HG02970 (cell line): ENCODE measurements around the gene HK2.
"Not testable (repeated sequence)": the region's sequence is repeated elsewhere in the genome, so short reads cannot be mapped to it uniquely, and the experiment has no call there.

Experiments
- ATAC-seq: cut with Tn5 transposase; IDR thresholded peaks from one replicate; pipeline ENCODE4 v1.9.1; 2021; ENCODE audit warnings: mild to moderate bottlenecking, moderate library complexity, moderate number of reproducible peaks; ENCODE audit not compliant: unreplicated experiment, low FRiP score

Gene HK2

GRCh38 chr2:74834792-74835755 lies 1.1 kb downstream of the HK2 start:
- ATAC-seq: peak; percentile 45

DNA sequence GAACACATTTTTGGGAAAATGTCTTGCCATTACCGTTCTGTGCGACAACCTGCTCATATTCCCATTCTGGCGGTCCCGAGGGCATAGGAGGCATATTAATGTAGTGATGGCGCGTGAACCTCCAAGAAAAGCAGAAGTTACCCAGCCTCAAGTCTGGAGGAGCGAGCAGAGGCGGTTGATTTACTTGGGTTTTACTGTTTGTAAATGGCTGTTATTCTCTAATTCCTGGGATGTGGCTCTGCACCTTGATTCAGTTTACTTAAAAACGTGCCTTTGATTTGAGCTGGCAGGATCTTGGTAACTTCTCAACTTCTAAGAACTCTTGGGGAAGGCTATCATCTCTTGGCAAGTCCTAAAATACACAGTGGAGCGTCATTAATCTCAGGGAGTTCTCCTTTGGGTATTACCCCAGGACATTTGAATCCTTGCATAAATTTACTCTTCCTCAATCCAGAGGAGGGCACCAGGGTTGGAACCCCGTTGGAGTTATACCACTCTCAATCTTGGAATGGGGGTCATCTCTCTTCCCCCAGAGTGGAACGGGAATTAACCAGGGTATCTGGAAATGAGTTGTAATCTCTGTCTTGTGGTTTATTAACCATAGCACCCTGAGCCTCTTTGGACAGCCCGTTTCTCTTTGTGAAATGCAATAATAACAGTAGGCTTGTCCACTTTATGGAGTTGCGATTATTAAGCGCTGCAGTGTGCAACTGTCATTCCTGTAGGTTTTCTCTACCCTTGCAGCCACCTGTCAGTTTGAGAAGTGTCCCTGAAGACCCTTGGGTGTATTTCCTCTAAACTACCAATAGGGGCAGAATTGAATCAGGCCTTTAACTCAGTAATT lies 2.1 kb downstream of the HK2 start:
- ATAC-seq: no peak

DNA sequence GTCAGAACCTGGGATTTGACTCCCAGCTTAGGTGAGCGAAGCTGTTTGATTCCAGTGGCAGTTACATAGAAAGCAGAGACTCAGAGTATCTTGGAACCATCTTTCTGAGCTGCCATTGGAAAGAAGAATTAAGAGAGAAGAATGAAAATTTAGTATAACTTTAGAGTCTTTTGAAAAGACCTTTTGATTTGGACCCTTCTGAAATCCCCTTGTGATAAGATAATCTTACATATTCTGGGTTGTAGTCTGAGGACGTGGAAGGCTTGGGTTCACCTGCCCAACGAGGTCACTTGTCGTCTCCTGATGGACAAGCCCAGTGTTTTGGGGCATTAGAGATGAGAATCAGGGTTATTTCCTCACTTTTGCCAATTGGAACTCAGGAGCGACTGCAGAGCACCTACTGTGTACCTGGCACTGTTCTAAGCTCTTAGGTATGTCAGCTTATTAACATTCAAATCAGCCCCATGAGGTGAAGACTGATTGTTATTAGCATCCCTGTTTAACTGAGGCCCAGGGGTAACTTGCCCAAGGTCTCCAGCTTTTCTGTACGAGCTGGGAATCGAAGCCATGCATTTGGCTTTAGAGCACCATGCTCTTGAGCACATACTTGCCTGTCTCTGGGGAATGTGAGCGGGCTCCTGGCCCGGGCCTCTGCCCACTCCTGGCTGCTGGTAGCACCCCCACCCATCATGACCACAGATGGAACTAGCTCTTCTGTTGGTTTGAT lies 2.9 kb downstream of the HK2 start:
- no peak for ATAC-seq

DNA sequence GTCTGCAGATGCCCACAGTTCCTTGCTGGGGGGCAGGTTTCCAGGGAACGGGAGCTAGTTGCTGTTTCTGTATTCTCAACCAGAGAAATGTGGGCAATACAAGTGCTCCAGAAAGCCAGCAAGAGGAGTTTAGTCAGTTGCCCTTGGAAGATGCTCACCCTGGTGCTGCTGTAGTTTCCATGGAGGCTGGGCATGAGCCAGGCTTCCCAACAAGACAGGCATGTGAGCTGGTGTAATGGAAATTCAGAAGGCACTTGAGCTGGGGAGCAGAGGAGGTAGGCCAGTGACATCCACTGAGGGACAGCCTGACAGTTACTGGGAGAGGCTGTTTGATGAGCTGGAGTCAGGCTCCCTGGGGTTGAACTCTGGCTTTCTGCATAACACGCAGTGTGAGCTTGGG lies 7.7 kb downstream of the HK2 start:
- no peak for ATAC-seq

DNA sequence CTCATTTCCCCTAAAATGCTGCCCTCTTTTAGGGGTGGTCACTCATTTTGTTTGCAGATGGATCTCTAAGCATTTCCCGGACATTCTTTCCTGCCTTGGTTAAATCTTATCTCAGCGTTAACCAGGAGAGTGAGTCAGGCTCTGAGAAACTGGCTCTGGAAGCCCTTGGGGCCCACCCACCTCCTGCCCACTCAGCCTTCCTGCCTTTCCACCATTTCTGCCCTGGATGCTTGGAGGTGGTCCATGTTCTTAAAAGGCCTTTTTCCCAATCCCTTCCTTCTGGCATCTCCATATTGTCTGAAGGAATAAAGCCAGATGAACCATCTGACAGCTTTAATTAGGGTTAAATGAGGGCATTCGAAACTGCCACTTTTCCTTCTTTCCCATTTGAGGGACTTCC lies 9.5 kb downstream of the HK2 start:
- ATAC-seq: no peak

DNA sequence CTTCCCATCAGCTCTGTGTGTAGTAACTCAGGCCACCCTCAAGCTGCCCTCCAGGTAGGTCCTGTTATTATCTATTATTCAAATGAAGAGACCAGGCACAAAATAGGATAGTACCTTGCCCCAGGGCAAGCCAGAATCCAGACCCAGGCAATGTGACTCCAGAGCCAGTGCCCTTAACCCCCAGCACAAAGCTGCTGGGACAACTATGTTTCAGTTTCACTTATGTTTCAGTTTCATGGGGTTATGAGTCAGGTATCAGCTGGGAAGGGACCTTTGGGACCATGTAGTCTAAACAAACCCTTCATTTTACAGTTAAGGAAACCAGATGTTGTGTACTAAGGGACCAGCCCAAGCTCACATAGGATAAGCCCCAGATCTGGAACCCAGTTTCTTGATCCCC lies 10.0 kb downstream of the HK2 start:
- peak; percentile 80 for ATAC-seq

GRCh38 chr2:74844752-74845151 lies 10.8 kb downstream of the HK2 start:
- ATAC-seq: no peak

DNA sequence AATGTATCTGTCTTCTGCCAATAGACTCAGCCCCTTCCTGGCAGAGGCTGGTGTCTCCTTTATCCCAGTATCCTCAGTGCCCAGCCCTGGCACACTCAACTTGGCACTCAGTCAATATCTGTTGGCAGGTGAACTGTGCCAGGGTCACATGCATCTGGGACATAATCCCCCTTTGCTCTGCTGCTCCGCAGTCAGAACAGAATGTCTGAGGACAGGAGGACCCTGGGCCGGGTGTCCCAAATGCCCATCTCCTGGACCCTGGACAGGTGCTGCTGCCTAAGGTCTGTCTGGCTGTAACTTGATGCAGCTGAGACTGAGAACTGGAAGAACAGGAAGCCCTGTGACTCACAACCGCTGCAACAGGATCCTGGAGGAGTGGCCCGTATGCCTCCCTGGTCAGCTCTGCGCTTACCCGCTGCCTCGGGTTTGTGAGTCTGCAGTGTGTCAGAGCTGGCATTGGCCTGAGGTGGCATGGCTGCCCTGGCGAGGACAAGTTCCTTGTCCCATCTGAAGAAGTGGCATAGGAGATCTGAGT lies 11.4 kb downstream of the HK2 start:
- no peak for ATAC-seq

DNA sequence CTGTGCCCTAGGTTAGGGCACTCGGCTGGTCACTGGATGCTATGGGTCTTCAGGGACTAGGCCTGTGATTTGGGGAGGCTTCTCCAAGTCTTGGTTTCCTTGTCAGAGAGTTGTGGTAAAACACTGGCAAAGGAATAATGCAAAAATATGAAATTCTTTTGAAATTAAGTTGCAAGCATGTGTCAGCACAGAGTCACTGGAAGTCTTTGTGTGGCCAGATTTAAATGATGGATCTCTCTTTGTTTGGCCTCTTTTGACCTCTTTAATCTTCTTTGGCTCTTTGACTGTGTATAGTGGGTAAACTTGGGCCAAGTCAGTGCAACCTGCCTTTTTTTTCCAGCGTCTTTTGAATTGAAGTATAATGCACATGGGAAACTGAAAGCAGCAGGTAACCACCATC lies 12.1 kb downstream of the HK2 start:
- no peak for ATAC-seq

DNA sequence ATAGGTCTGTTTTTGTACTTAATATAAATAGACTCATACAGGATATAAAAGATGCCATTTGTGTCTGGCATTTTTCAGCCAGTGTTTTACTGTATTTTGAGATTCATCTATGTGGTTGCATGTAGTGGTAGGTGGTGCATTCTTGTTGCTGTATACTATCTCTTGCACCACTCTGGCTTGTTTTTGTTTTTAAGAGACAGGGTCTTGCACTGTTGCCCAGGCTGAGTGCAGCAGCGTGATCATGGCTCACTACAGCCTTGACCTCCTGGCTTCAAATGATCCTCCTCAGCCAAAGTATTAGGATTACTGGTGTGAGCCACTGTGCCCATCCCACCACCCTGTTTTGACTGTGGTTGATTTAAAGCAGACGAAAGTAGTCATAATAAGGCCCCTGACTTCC lies 12.6 kb downstream of the HK2 start:
- no peak for ATAC-seq

- ATAC-seq: no peak
Measured at GRCh38 chr2:74847070-74847858, 13.3 kb downstream of the HK2 start.

- peak; percentile 43 for ATAC-seq
Measured at GRCh38 chr2:74849228-74849892, 15.4 kb downstream of the HK2 start.

GRCh38 chr2:74850496-74851190 lies 16.7 kb downstream of the HK2 start:
- no peak for ATAC-seq

GRCh38 chr2:74851191-74851566 lies 17.3 kb downstream of the HK2 start:
- no peak for ATAC-seq

- ATAC-seq: not testable (repeated sequence)
Measured at GRCh38 chr2:74853360-74853759, 19.4 kb downstream of the HK2 start.

DNA sequence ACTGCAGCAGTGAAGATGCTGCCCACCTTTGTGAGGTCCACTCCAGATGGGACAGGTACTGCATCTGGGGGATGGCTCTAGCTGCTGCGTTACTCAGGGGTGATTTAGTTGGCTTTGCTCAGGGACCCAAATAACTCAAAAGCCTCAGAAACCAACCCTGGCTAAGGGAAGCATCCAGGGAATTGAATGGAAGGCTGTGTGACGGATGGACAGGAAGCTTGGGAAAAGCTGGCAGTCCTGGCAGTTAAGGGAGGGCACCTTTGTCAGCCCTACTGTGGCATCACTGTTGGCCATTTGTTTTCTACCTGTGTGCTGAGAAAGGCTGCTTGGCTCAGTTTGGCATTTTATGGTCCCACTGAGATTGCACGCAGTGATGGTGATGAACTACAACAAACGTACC lies 20.5 kb downstream of the HK2 start:
- ATAC-seq: no peak

DNA sequence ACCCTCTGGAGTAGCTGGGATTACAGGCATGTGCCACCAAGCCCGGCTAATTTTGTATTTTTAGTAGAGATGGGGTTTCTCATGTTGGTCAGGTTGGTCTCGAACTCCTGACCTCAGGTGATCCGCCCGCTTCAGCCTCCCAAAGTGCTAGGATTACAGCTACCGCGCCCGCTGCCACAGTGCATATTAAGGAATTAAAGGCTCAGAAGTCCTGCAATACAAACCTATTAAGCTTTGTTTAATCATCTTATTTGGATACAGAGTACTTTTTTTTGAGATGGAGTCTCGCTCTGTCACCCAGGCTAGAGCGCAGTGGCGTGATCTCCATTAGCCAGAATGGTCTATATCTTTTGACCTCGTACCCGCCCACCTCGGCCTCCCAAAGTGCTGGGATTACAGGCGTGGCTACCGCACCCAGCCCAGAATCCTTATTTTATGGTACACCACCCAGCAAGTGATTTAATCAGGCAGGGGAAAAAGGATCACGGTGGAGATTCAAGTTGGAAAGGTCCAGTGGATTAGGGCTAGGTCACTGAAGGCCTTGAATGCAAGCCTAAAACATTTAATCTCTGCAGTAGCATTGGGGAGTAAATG lies 21.3 kb downstream of the HK2 start:
- not testable (repeated sequence) for ATAC-seq

- no peak for ATAC-seq
Measured at GRCh38 chr2:74856004-74856578, 22.2 kb downstream of the HK2 start.
